ENCODE measurements around the gene ARHGEF28. TPM values are rescaled to one million over a fixed set of nuclear protein-coding genes. Genes with fewer than 3 reads are reported as not detected.

Gene ARHGEF28
- total and polyA plus RNA-seq, 2 donors (not counting 1 experiment from before 2014, with no cell fraction given): 2.3 to 34.3 TPM

DNA sequence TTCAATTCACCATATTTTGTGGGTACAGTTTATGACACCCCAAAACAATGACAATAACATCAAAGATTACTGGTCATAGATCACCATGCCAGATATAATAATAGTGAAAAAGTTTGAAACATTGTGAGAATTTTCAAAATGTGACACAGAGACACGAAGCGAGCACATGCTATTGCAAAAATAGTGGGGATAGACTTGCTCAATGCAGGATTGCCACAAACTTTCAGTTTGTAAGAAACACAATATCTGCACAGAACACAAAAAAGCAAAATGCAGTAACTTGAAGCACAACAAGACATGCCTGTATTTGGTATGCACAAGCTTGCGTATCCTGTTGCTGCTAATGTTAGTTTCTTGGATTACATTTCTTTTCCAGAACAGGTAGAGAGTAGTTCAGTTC is 35.8 kb downstream of the ARHGEF28 start:
- Histone ChIP-seq H3K27me3 (ENCODE audit: control insufficient read depth, insufficient read depth, low read length) (no peaks in the 10 kb centered on the region), H3K9me3 (ENCODE audit: control insufficient read depth, insufficient read depth, low read depth, low read length) (no peaks in the 10 kb centered on the region), H3K27ac (ENCODE audit: insufficient read depth, low read length) (no peak overlapping the region), H4K20me1 (ENCODE audit: control insufficient read depth, extremely low read depth, insufficient read depth, low read length) (no peaks in the 10 kb centered on the region), H3K79me2 (ENCODE audit: control insufficient read depth, insufficient read depth, low read length) (no peaks in the 10 kb centered on the region), H3K4me3 (replicated peaks in 1 of 4; ENCODE audit: control extremely low read depth in 1 of 4, insufficient read depth in 1 of 4, low read depth in 3 of 4, low read length in 4 of 4) (no peak overlapping the region), H3K4me1 (ENCODE audit: control insufficient read depth, extremely low read depth, insufficient read depth, low read length) (no peaks in the 10 kb centered on the region), H3K4me2 (ENCODE audit: extremely low read depth, insufficient read depth, low read length) (no peak overlapping the region), H2AFZ (ENCODE audit: low read length) (no peak overlapping the region), H3K9ac (ENCODE audit: insufficient read depth, low read length) (no peak overlapping the region), H3K36me3 (ENCODE audit: control insufficient read depth, insufficient read depth, low read length) (no peaks in the 10 kb centered on the region)
- TF ChIP-seq, protein P1, sequence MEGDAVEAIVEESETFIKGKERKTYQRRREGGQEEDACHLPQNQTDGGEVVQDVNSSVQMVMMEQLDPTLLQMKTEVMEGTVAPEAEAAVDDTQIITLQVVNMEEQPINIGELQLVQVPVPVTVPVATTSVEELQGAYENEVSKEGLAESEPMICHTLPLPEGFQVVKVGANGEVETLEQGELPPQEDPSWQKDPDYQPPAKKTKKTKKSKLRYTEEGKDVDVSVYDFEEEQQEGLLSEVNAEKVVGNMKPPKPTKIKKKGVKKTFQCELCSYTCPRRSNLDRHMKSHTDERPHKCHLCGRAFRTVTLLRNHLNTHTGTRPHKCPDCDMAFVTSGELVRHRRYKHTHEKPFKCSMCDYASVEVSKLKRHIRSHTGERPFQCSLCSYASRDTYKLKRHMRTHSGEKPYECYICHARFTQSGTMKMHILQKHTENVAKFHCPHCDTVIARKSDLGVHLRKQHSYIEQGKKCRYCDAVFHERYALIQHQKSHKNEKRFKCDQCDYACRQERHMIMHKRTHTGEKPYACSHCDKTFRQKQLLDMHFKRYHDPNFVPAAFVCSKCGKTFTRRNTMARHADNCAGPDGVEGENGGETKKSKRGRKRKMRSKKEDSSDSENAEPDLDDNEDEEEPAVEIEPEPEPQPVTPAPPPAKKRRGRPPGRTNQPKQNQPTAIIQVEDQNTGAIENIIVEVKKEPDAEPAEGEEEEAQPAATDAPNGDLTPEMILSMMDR (conservative IDR thresholded peaks at IDR 0.05 in 1 of 2, IDR thresholded peaks at IDR 0.05 in 1 of 2; ENCODE audit: low read depth in 1 of 2, low read length in 2 of 2): no peak
- no peak for TF ChIP-seq EZH2 (IDR thresholded peaks at IDR 0.05; ENCODE audit: low read length, missing control alignments)
- no peak for DNase-seq (ENCODE audit: low read depth in 2 of 2)

DNA sequence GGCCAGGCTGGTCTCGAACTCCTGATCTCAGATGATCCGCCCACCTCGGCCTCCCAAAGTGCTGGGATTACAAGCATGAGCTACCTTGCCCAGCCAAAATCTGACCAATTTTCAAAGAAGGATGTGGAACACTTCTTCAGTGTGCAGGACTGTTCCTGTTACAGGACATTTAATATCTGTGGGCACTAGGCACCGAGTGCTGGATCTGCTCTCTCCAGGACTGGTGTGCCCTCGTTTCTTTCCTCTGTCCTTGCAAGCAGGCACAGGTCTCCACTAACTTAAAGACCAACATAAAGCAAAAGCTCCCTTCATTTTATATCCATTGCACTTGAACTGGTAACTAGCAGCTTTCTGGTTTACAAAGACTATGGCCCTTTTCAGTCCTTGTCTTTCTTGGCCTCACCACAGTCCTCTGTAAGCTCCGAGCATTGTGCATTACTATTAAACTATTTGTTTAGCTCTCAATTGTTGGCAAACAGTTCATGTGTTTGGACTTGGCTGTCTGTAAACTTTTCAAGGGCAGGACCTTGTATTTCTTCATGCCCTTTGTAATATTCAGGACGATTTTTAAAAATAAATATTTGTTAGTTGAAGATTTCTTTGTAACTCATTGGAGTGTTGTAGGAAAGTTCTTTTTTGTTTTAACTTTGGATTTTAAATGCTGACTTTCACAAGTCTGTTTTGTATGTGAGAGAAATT is 37.3 kb downstream of the ARHGEF28 start:
- DNase-seq (ENCODE audit: low read depth in 2 of 2): no peak
- H4K20me1 ChIP-seq (ENCODE audit: control insufficient read depth, extremely low read depth, insufficient read depth, low read length): no peaks in the 10 kb centered on the region
- no peaks in the 10 kb centered on the region for H3K79me2 ChIP-seq (ENCODE audit: control insufficient read depth, insufficient read depth, low read length)

DNA sequence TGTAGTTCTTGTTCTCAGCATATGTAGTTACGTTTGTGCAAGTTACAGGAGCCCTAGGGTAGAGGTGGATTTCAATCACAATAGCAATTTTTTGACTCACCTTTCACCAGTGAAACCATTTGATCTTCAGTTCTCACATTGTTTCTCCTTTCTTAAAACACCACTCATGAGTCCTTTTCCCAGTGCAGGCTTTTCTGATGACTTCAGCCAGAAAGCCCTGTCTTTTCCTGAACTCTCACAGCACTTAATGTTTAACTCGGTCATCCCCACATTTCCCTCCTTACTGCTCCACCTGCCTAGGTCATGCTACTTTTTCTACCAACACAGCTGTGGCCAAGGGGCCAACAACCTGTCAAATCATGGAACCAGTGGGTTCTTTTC is 37.9 kb downstream of the ARHGEF28 start:
- Histone ChIP-seq H3K4me3 (replicated peaks in 1 of 4; ENCODE audit: control extremely low read depth in 1 of 4, insufficient read depth in 1 of 4, low read depth in 3 of 4, low read length in 4 of 4) (no peak overlapping the region), H2AFZ (ENCODE audit: low read length) (no peak overlapping the region), H4K20me1 (ENCODE audit: control insufficient read depth, extremely low read depth, insufficient read depth, low read length) (no peaks in the 10 kb centered on the region), H3K4me2 (ENCODE audit: extremely low read depth, insufficient read depth, low read length) (no peak overlapping the region), H3K4me1 (ENCODE audit: control insufficient read depth, extremely low read depth, insufficient read depth, low read length) (no peaks in the 10 kb centered on the region), H3K27ac (ENCODE audit: insufficient read depth, low read length) (no peak overlapping the region), H3K9me3 (ENCODE audit: control insufficient read depth, insufficient read depth, low read depth, low read length) (no peaks in the 10 kb centered on the region), H3K36me3 (ENCODE audit: control insufficient read depth, insufficient read depth, low read length) (no peaks in the 10 kb centered on the region), H3K9ac (ENCODE audit: insufficient read depth, low read length) (no peak overlapping the region), H3K27me3 (ENCODE audit: control insufficient read depth, insufficient read depth, low read length) (no peaks in the 10 kb centered on the region), H3K79me2 (ENCODE audit: control insufficient read depth, insufficient read depth, low read length) (no peaks in the 10 kb centered on the region)
- no peak for DNase-seq (ENCODE audit: low read depth in 2 of 2)
- TF ChIP-seq, protein P1 (conservative IDR thresholded peaks at IDR 0.05 in 1 of 2, IDR thresholded peaks at IDR 0.05 in 1 of 2; ENCODE audit: low read depth in 1 of 2, low read length in 2 of 2): no peak
- no peak for TF ChIP-seq EZH2 (IDR thresholded peaks at IDR 0.05; ENCODE audit: low read length, missing control alignments)

More for the DNA sequence above, 37.3 kb downstream of the ARHGEF28 start:
- TF ChIP-seq, protein P1 (conservative IDR thresholded peaks at IDR 0.05 in 1 of 2, IDR thresholded peaks at IDR 0.05 in 1 of 2; ENCODE audit: low read depth in 1 of 2, low read length in 2 of 2): no peak
- no peak for TF ChIP-seq EZH2 (IDR thresholded peaks at IDR 0.05; ENCODE audit: low read length, missing control alignments)
- Histone ChIP-seq H3K4me1 (ENCODE audit: control insufficient read depth, extremely low read depth, insufficient read depth, low read length) (no peaks in the 10 kb centered on the region), H3K27me3 (ENCODE audit: control insufficient read depth, insufficient read depth, low read length) (no peaks in the 10 kb centered on the region), H3K27ac (ENCODE audit: insufficient read depth, low read length) (no peak overlapping the region), H2AFZ (ENCODE audit: low read length) (no peak overlapping the region), H3K4me2 (ENCODE audit: extremely low read depth, insufficient read depth, low read length) (no peak overlapping the region), H3K9ac (ENCODE audit: insufficient read depth, low read length) (no peak overlapping the region), H3K4me3 (replicated peaks in 1 of 4; ENCODE audit: control extremely low read depth in 1 of 4, insufficient read depth in 1 of 4, low read depth in 3 of 4, low read length in 4 of 4) (no peak overlapping the region), H3K36me3 (ENCODE audit: control insufficient read depth, insufficient read depth, low read length) (no peaks in the 10 kb centered on the region), H3K9me3 (ENCODE audit: control insufficient read depth, insufficient read depth, low read depth, low read length) (no peaks in the 10 kb centered on the region)

Measured in fibroblast of lung (primary cell).